ENCODE data around the gene ADAM10.

- TF ChIP-seq JUN (CRISPR knock-in tag; IDR thresholded peaks at IDR 0.05) (no peak), MAX (CRISPR knock-in tag; IDR thresholded peaks at IDR 0.05) (no peak), CTCF (IDR thresholded peaks at IDR 0.05) (no peak), E2F5 (CRISPR knock-in tag; IDR thresholded peaks at IDR 0.05) (no peak), ATF3 (CRISPR knock-in tag; conservative IDR thresholded peaks at IDR 0.05) (no peak), ELF4 (CRISPR knock-in tag; IDR thresholded peaks at IDR 0.05; ENCODE audit: low read depth) (no peak), ZNF121 (CRISPR knock-in tag; IDR thresholded peaks at IDR 0.05) (no peak), FOXJ3 (CRISPR knock-in tag; IDR thresholded peaks at IDR 0.05; ENCODE audit: borderline replicate concordance) (no peak)
These were observed 34.1 kb downstream of the ADAM10 start for GRCh38 chr15:58715266-58715917.
